GM19438 (cell line): Measurements from ENCODE around the gene DNAJC12.
"Not testable (repeated sequence)": the region's sequence is repeated elsewhere in the genome, so short reads cannot be mapped to it uniquely, and the experiment has no call there.

ENCODE experiments used
- ATAC-seq: cut with Tn5 transposase; IDR thresholded peaks from one replicate; pipeline ENCODE4 v1.9.1; 2021; ENCODE audit warnings: low read depth; ENCODE audit not compliant: unreplicated experiment

Gene DNAJC12

GRCh38 chr10:67841737-67842136, 3.7 kb upstream of the DNAJC12 start:
- ATAC-seq = no peak

GRCh38 chr10:67839951-67840350, 2.0 kb upstream of the DNAJC12 start:
- ATAC-seq = no peak

GRCh38 chr10:67839511-67839910, 1.5 kb upstream of the DNAJC12 start:
- not testable (repeated sequence) for ATAC-seq

GRCh38 chr10:67836972-67837371, 1.0 kb downstream of the DNAJC12 start:
- no peak for ATAC-seq

- ATAC-seq = no peak
Measured at GRCh38 chr10:67836488-67836887, 1.5 kb downstream of the DNAJC12 start.

GRCh38 chr10:67835541-67836394, 2.2 kb downstream of the DNAJC12 start:
- ATAC-seq = not testable (repeated sequence)

- ATAC-seq = no peak
Measured at GRCh38 chr10:67834375-67834774, 3.6 kb downstream of the DNAJC12 start.

- ATAC-seq = no peak
Measured at GRCh38 chr10:67827811-67828210, 10.2 kb downstream of the DNAJC12 start.

- peak; percentile 58 for ATAC-seq
Measured at GRCh38 chr10:67819768-67820204, 18.2 kb downstream of the DNAJC12 start.

- peak; percentile 54 for ATAC-seq
Measured at GRCh38 chr10:67818323-67818722, 19.7 kb downstream of the DNAJC12 start.

GRCh38 chr10:67816719-67817118, 21.3 kb downstream of the DNAJC12 start:
- ATAC-seq = no peak

- no peak for ATAC-seq
Measured at GRCh38 chr10:67815571-67816059, 22.4 kb downstream of the DNAJC12 start.

- no peak for ATAC-seq
Measured at GRCh38 chr10:67812007-67812406, 26.0 kb downstream of the DNAJC12 start.

GRCh38 chr10:67809107-67809506, 28.9 kb downstream of the DNAJC12 start:
- ATAC-seq = no peak

GRCh38 chr10:67808704-67809103, 29.3 kb downstream of the DNAJC12 start:
- no peak for ATAC-seq

GRCh38 chr10:67807855-67808456, 30.0 kb downstream of the DNAJC12 start:
- ATAC-seq = no peak

- ATAC-seq = no peak
Measured at GRCh38 chr10:67804395-67804678, 33.7 kb downstream of the DNAJC12 start.

- ATAC-seq = peak; percentile 64
Measured at GRCh38 chr10:67803588-67804394, 34.2 kb downstream of the DNAJC12 start.

GRCh38 chr10:67802767-67803538, 35.0 kb downstream of the DNAJC12 start:
- ATAC-seq = peak; percentile 51

- ATAC-seq = no peak
Measured at GRCh38 chr10:67801118-67801517, 36.9 kb downstream of the DNAJC12 start.
